Measurements from ENCODE around the gene GPER1.

Gene GPER1

DNA sequence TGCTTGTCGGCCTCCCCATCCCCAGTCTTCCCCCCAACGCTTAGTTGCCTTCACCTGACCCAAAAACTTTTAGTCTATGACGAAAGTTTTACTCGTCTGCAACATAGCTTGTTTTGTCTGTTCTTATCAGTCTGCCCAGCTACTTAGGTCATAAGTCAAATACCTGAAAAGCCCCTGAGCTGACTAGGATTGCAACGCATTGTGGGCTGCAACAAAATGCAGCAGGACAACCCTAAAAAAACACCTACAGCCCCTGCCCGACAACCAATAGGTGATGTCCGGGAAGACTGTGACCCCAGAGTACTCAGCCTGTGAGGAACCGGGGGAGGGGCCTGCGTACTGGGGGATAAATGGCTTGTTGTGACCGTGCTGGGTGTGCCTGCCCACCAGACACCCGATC is 19.3 kb upstream of the GPER1 start:
- H3K79me2 ChIP-seq (ENCODE audit: control insufficient read depth, low read length), result peaks cover 19% of the 10 kb centered on the region
- peaks cover 8% of the 10 kb centered on the region; the same call in 1 of the 2 replicates for H3K9me3 ChIP-seq (ENCODE audit: control insufficient read depth, insufficient read depth, low read length)
- no peaks in the 10 kb centered on the region for H3K27me3 ChIP-seq (ENCODE audit: control insufficient read depth, low read length)
- H3F3A ChIP-seq (ENCODE audit: control insufficient read depth, insufficient read depth), result peaks cover 8% of the 10 kb centered on the region; the same call in 1 of the 2 replicates
- no peak overlapping the region for H3K27ac ChIP-seq (ENCODE audit: low read depth, low read length)
- H3K9me2 ChIP-seq (replicated peaks; ENCODE audit: control insufficient read depth, low read length), result no peaks in the 10 kb centered on the region
- TF ChIP-seq, protein P1, sequence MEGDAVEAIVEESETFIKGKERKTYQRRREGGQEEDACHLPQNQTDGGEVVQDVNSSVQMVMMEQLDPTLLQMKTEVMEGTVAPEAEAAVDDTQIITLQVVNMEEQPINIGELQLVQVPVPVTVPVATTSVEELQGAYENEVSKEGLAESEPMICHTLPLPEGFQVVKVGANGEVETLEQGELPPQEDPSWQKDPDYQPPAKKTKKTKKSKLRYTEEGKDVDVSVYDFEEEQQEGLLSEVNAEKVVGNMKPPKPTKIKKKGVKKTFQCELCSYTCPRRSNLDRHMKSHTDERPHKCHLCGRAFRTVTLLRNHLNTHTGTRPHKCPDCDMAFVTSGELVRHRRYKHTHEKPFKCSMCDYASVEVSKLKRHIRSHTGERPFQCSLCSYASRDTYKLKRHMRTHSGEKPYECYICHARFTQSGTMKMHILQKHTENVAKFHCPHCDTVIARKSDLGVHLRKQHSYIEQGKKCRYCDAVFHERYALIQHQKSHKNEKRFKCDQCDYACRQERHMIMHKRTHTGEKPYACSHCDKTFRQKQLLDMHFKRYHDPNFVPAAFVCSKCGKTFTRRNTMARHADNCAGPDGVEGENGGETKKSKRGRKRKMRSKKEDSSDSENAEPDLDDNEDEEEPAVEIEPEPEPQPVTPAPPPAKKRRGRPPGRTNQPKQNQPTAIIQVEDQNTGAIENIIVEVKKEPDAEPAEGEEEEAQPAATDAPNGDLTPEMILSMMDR (IDR thresholded peaks at IDR 0.05; ENCODE audit: low read depth, low read length, poor library complexity, severe bottlenecking), result no peak
- TF ChIP-seq EZH2phosphoT487 (IDR thresholded peaks at IDR 0.05; ENCODE audit: borderline replicate concordance, low read length), result no peak
- H3K4me2 ChIP-seq (ENCODE audit: low read length), result no peak overlapping the region
- no peak overlapping the region for H3K4me3 ChIP-seq (ENCODE audit: low read length)
- H3K4me1 ChIP-seq (ENCODE audit: control insufficient read depth, low read length), result peaks cover 26% of the 10 kb centered on the region
- H4K20me1 ChIP-seq (ENCODE audit: control insufficient read depth, insufficient read depth, low read depth, low read length), result no peaks in the 10 kb centered on the region; the same call in 1 of the 2 replicates
- H3K36me3 ChIP-seq (ENCODE audit: control insufficient read depth, low read length), result no peaks in the 10 kb centered on the region

DNA sequence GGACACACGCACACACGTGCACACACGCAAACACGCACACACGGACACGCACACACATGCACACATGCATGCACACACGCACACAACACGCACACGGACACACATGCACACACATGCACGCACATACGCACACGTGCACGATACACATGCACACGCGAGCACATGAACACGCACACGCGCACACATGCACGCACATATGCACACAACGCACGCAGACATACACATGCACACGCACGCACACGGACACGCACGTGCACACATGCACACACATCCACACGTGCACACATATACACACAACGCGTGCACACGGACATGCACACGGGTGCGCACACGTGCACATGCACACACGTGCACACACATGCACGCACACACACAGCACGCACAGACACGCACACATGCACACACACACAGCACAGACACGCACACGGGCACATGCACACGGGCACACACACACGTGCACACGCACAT is 17.3 kb upstream of the GPER1 start:
- peaks cover 8% of the 10 kb centered on the region; the same call in 1 of the 2 replicates for H3K9me3 ChIP-seq (ENCODE audit: control insufficient read depth, insufficient read depth, low read length)
- H3K27ac ChIP-seq (ENCODE audit: low read depth, low read length), result no peak overlapping the region
- peaks cover 7% of the 10 kb centered on the region for H3K4me1 ChIP-seq (ENCODE audit: control insufficient read depth, low read length)
- no peak for TF ChIP-seq EZH2phosphoT487 (IDR thresholded peaks at IDR 0.05; ENCODE audit: borderline replicate concordance, low read length)
- TF ChIP-seq, protein P1 (IDR thresholded peaks at IDR 0.05; ENCODE audit: low read depth, low read length, poor library complexity, severe bottlenecking), result no peak
- no peaks in the 10 kb centered on the region for H3K36me3 ChIP-seq (ENCODE audit: control insufficient read depth, low read length)
- H4K20me1 ChIP-seq (ENCODE audit: control insufficient read depth, insufficient read depth, low read depth, low read length), result no peaks in the 10 kb centered on the region; the same call in none of the 2 replicates
- H3K27me3 ChIP-seq (ENCODE audit: control insufficient read depth, low read length), result no peaks in the 10 kb centered on the region
- no peak overlapping the region for H3K4me3 ChIP-seq (ENCODE audit: low read length)
- H3K9me2 ChIP-seq (replicated peaks; ENCODE audit: control insufficient read depth, low read length), result no peaks in the 10 kb centered on the region
- peaks cover 7% of the 10 kb centered on the region for H3K79me2 ChIP-seq (ENCODE audit: control insufficient read depth, low read length)
- H3F3A ChIP-seq (ENCODE audit: control insufficient read depth, insufficient read depth), result peaks cover 8% of the 10 kb centered on the region; the same call in 1 of the 2 replicates
- no peak overlapping the region for H3K4me2 ChIP-seq (ENCODE audit: low read length)

DNA sequence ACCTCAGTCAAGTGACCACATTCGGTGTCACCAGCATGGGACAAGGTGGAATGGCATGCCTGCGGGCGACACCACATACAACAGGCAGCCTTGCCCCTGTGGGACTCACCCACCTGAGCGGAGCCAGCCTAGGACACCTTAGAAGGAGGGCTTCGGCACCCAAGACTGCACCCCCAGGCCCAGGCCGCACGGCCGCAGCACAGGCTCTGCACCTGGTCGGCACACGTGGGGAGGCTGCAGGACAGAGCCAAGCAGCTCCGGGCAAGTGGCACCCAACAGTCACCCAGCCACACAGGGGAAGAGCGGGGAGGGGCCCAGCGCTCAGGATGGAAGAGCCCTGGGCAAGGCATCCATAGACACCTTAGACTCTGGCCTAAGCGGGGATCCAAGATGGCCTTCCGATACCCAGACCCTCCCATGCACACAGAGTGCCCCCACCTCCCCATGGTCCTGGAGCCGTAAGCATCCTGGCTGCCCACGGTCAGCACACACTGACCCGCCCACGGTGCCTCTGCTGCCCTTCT is 16.1 kb upstream of the GPER1 start:
- H3F3A ChIP-seq (ENCODE audit: control insufficient read depth, insufficient read depth), result peaks cover 8% of the 10 kb centered on the region; the same call in 1 of the 2 replicates
- H3K79me2 ChIP-seq (ENCODE audit: control insufficient read depth, low read length), result 0 out of 2 replicates have a peak, but pooled peaks cover 4% of the 10 kb centered on the region
- H3K27me3 ChIP-seq (ENCODE audit: control insufficient read depth, low read length), result no peaks in the 10 kb centered on the region
- no peak overlapping the region for H3K4me3 ChIP-seq (ENCODE audit: low read length)
- H3K9me2 ChIP-seq (replicated peaks; ENCODE audit: control insufficient read depth, low read length), result no peaks in the 10 kb centered on the region
- H3K27ac ChIP-seq (ENCODE audit: low read depth, low read length), result no peak overlapping the region
- H3K4me1 ChIP-seq (ENCODE audit: control insufficient read depth, low read length), result no peaks in the 10 kb centered on the region
- H3K36me3 ChIP-seq (ENCODE audit: control insufficient read depth, low read length), result no peaks in the 10 kb centered on the region
- TF ChIP-seq, protein P1 (IDR thresholded peaks at IDR 0.05; ENCODE audit: low read depth, low read length, poor library complexity, severe bottlenecking), result no peak
- no peak for TF ChIP-seq EZH2phosphoT487 (IDR thresholded peaks at IDR 0.05; ENCODE audit: borderline replicate concordance, low read length)
- H4K20me1 ChIP-seq (ENCODE audit: control insufficient read depth, insufficient read depth, low read depth, low read length), result no peaks in the 10 kb centered on the region; the same call in 1 of the 2 replicates
- H3K9me3 ChIP-seq (ENCODE audit: control insufficient read depth, insufficient read depth, low read length), result peaks cover 8% of the 10 kb centered on the region; the same call in 1 of the 2 replicates
- no peak overlapping the region for H3K4me2 ChIP-seq (ENCODE audit: low read length)
